Amygdala (tissue), 56 donors: Measurements from ENCODE around the gene C10orf90.

ENCODE experiments used
- DNase-seq, 56 donors: peaks; one replicate each; lab custom pipeline; 2025; lab: John Stamatoyannopoulos, UW

C10orf90 gene

GRCh38 chr10:126475074-126475691 lies 195.3 kb downstream of the C10orf90 start:
- no peak for DNase-seq

- DNase-seq = no peak
Measured at GRCh38 chr10:126474031-126474430, 196.5 kb downstream of the C10orf90 start.

- DNase-seq = peak in 1 of 56 donors; percentile 11
Measured at GRCh38 chr10:126470991-126471390, 199.5 kb downstream of the C10orf90 start.

GRCh38 chr10:126469692-126470091 lies 200.8 kb downstream of the C10orf90 start:
- DNase-seq = no peak

GRCh38 chr10:126468876-126469643 lies 201.4 kb downstream of the C10orf90 start:
- DNase-seq = no peak

- DNase-seq = no peak
Measured at GRCh38 chr10:126468467-126468866, 202.0 kb downstream of the C10orf90 start.

- peak in 1 of 56 donors; percentile 16 for DNase-seq
Measured at GRCh38 chr10:126465771-126466170, 204.7 kb downstream of the C10orf90 start.

GRCh38 chr10:126463286-126463685 lies 207.2 kb downstream of the C10orf90 start:
- DNase-seq = no peak

- no peak for DNase-seq
Measured at GRCh38 chr10:126461289-126461940, 209.1 kb downstream of the C10orf90 start.

GRCh38 chr10:126459878-126460481 lies 210.5 kb downstream of the C10orf90 start:
- no peak for DNase-seq

GRCh38 chr10:126459032-126459831 lies 211.3 kb downstream of the C10orf90 start:
- no peak for DNase-seq

- DNase-seq = no peak
Measured at GRCh38 chr10:126458466-126458865, 212.0 kb downstream of the C10orf90 start.

GRCh38 chr10:126456632-126457031 lies 213.9 kb downstream of the C10orf90 start:
- no peak for DNase-seq

- no peak for DNase-seq
Measured at GRCh38 chr10:126455766-126456405, 214.6 kb downstream of the C10orf90 start.

- no peak for DNase-seq
Measured at GRCh38 chr10:126455036-126455765, 215.3 kb downstream of the C10orf90 start.

- DNase-seq = no peak
Measured at GRCh38 chr10:126454045-126454751, 216.3 kb downstream of the C10orf90 start.

- no peak for DNase-seq
Measured at GRCh38 chr10:126452245-126452644, 218.2 kb downstream of the C10orf90 start.

- no peak for DNase-seq
Measured at GRCh38 chr10:126448091-126448490, 222.4 kb downstream of the C10orf90 start.
